ENCODE data around the gene RANGAP1. TPM values are rescaled to one million over a fixed set of nuclear protein-coding genes. Genes with fewer than 3 reads are reported as not detected.

Gene RANGAP1
- total and polyA plus RNA-seq, 2 of the 13 experiments (the other 11 are each of a cell fraction or from before 2014, with no cell fraction given), result 51.8 to 83.9 TPM

DNA sequence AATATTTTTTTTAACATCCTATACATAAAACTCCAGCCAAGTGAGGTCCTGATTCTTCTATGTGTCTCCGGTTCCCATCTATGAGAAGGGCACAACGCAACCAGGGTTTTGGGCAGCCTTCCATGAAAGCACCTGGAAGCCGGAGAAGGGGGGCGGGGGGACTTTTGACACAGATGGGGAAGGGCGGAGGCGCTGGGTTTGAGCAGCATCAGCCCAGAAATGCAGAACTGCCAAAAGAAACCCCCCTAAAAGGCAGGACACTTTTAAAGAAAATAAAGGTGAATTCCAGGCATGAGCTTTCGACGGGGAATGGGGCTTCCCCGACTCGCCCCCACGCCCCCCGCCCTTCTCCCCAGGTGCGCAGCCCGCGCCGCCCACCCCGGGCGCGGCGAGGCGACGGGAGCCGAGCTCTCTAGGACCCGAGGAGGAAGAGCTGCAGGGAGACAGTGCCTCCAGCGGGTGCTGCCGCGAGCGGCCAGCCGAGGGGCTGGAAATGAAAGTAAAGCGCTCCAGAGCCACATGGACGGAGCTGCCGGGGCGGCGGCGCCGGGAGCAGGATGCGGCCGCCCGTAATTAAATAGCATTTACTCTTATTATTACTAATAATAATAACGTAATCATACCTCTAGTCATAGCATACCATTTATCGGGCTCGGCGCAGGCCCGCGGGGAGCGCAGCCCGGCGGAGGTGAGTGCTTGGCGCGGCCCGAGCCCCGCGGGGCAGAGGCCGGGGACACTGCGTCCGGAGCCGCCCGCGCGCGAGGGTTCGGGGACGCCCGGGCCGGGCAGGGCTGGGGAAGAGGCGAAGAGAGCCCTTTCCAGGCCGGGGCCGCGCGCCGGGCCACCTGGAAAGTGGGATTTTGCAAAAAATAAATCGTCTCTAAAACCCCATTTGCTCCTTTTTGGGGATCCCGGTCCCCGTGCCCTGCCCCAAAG lies 15.4 kb upstream of the RANGAP1 start, which contains the start of gene ZC3H7B (continued):
- TF ChIP-seq, protein P1, sequence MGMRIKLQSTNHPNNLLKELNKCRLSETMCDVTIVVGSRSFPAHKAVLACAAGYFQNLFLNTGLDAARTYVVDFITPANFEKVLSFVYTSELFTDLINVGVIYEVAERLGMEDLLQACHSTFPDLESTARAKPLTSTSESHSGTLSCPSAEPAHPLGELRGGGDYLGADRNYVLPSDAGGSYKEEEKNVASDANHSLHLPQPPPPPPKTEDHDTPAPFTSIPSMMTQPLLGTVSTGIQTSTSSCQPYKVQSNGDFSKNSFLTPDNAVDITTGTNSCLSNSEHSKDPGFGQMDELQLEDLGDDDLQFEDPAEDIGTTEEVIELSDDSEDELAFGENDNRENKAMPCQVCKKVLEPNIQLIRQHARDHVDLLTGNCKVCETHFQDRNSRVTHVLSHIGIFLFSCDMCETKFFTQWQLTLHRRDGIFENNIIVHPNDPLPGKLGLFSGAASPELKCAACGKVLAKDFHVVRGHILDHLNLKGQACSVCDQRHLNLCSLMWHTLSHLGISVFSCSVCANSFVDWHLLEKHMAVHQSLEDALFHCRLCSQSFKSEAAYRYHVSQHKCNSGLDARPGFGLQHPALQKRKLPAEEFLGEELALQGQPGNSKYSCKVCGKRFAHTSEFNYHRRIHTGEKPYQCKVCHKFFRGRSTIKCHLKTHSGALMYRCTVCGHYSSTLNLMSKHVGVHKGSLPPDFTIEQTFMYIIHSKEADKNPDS (CRISPR knock-in tag; IDR thresholded peaks at IDR 0.05), result no peak
- peak; percentile 46; the same call in 1 of the 2 replicates for TF ChIP-seq ZNF264 (CRISPR knock-in tag; IDR thresholded peaks at IDR 0.05)
- TF ChIP-seq SOX6 (IDR thresholded peaks at IDR 0.05), result no peak
- TF ChIP-seq SOX6 (CRISPR knock-in tag; IDR thresholded peaks at IDR 0.05), result 0 out of 2 replicates have a peak, but pooled peaks have one; percentile 33
- no peak for TF ChIP-seq FOXK2 (IDR thresholded peaks at IDR 0.05)
- TF ChIP-seq TBL1XR1 (IDR thresholded peaks at IDR 0.05; ENCODE audit: borderline replicate concordance, low read length, partially characterized antibody), result no peak
- no peak for TF ChIP-seq FOXA1 (IDR thresholded peaks at IDR 0.05)
- TF ChIP-seq FOXA1 (CRISPR knock-in tag; IDR thresholded peaks at IDR 0.05), result no peak
- TF ChIP-seq, protein P2, sequence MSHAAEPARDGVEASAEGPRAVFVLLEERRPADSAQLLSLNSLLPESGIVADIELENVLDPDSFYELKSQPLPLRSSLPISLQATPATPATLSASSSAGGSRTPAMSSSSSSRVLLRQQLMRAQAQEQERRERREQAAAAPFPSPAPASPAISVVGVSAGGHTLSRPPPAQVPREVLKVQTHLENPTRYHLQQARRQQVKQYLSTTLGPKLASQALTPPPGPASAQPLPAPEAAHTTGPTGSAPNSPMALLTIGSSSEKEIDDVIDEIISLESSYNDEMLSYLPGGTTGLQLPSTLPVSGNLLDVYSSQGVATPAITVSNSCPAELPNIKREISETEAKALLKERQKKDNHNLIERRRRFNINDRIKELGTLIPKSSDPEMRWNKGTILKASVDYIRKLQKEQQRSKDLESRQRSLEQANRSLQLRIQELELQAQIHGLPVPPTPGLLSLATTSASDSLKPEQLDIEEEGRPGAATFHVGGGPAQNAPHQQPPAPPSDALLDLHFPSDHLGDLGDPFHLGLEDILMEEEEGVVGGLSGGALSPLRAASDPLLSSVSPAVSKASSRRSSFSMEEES (CRISPR knock-in tag; IDR thresholded peaks at IDR 0.05), result peak; percentile 33; the same call in 1 of the 2 replicates
- TF ChIP-seq ZNF629 (CRISPR knock-in tag; conservative IDR thresholded peaks at IDR 0.05), result no peak
- 0 out of 2 replicates have a peak, but pooled peaks have one; percentile 29 for TF ChIP-seq BRD4 (CRISPR knock-in tag; IDR thresholded peaks at IDR 0.05)
- no peak for TF ChIP-seq ZNF589 (CRISPR knock-in tag; conservative IDR thresholded peaks at IDR 0.05)
- peak; percentile 71 for TF ChIP-seq YEATS4 (CRISPR knock-in tag; IDR thresholded peaks at IDR 0.05; ENCODE audit: borderline replicate concordance)
- TF ChIP-seq IRF2 (CRISPR knock-in tag; IDR thresholded peaks at IDR 0.05), result peak; percentile 96
- TF ChIP-seq PAF1 (CRISPR knock-in tag; IDR thresholded peaks at IDR 0.05), result no peak
- TF ChIP-seq, protein P3, sequence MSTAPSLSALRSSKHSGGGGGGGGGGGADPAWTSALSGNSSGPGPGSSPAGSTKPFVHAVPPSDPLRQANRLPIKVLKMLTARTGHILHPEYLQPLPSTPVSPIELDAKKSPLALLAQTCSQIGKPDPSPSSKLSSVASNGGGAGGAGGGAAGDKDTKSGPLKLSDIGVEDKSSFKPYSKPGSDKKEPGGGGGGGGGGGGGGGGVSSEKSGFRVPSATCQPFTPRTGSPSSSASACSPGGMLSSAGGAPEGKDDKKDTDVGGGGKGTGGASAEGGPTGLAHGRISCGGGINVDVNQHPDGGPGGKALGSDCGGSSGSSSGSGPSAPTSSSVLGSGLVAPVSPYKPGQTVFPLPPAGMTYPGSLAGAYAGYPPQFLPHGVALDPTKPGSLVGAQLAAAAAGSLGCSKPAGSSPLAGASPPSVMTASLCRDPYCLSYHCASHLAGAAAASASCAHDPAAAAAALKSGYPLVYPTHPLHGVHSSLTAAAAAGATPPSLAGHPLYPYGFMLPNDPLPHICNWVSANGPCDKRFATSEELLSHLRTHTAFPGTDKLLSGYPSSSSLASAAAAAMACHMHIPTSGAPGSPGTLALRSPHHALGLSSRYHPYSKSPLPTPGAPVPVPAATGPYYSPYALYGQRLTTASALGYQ (CRISPR knock-in tag; IDR thresholded peaks at IDR 0.05), result no peak
- peak; percentile 82 for TF ChIP-seq THAP11 (CRISPR knock-in tag; IDR thresholded peaks at IDR 0.05)
- no peak for TF ChIP-seq ZNF670 (CRISPR knock-in tag; IDR thresholded peaks at IDR 0.05; ENCODE audit: borderline replicate concordance)
- TF ChIP-seq ZNF615 (CRISPR knock-in tag; IDR thresholded peaks at IDR 0.05; ENCODE audit: borderline replicate concordance), result no peak
- TF ChIP-seq, protein P4, sequence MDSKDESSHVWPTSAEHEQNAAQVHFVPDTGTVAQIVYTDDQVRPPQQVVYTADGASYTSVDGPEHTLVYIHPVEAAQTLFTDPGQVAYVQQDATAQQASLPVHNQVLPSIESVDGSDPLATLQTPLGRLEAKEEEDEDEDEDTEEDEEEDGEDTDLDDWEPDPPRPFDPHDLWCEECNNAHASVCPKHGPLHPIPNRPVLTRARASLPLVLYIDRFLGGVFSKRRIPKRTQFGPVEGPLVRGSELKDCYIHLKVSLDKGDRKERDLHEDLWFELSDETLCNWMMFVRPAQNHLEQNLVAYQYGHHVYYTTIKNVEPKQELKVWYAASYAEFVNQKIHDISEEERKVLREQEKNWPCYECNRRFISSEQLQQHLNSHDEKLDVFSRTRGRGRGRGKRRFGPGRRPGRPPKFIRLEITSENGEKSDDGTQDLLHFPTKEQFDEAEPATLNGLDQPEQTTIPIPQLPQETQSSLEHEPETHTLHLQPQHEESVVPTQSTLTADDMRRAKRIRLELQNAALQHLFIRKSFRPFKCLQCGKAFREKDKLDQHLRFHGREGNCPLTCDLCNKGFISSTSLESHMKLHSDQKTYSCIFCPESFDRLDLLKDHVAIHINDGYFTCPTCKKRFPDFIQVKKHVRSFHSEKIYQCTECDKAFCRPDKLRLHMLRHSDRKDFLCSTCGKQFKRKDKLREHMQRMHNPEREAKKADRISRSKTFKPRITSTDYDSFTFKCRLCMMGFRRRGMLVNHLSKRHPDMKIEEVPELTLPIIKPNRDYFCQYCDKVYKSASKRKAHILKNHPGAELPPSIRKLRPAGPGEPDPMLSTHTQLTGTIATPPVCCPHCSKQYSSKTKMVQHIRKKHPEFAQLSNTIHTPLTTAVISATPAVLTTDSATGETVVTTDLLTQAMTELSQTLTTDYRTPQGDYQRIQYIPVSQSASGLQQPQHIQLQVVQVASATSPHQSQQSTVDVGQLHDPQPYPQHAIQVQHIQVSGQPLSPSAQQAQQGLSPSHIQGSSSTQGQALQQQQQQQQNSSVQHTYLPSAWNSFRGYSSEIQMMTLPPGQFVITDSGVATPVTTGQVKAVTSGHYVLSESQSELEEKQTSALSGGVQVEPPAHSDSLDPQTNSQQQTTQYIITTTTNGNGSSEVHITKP (CRISPR knock-in tag; IDR thresholded peaks at IDR 0.05; ENCODE audit: low read depth), result no peak
